K562 (cell line): ENCODE data around the gene SYT13. TPM values are rescaled to one million over a fixed set of nuclear protein-coding genes. Genes with fewer than 3 reads are reported as not detected.

Experiments used
- ATAC-seq: fragments of 200-7000 bp; cut with Tn5 transposase; 3 replicates; pipeline ENCODE4 v1.9.1; 2020; ENCODE audit warnings: moderate library complexity
- BruUV-seq: library from RNA; stranded (reverse); fragments of 400-500 nt; replicated peaks from 2 replicates; lab custom pipeline; 2021; lab: Mats Ljungman, UMichigan
- CTCF ChIA-PET: fragments of 300-600 bp; formaldehyde crosslinking; extraction: SDS; loops from one replicate; lab custom pipeline; 2021; ENCODE audit warnings: low intra/inter-chr PET ratio; lab: Yijun Ruan, JAX
- POLR2A ChIA-PET: fragments of 300-600, 350-650 bp; sonication (Branson Sonifier 250); formaldehyde crosslinking; extraction: SDS; loops from one replicate; lab custom pipeline; 2021; ENCODE audit warnings: antibody characterized with exemption, inconsistent platforms; lab: Yijun Ruan, JAX
- DNase-seq, 4 experiments: peaks; one replicate each; pipeline versions ENCODE4 v3.0.0 to v3.0.0-alpha.2; 2011 to 2018; ENCODE audit warnings: low spot score in 3 of 4, mixed read lengths in 3 of 4; ENCODE audit errors: extremely low read depth in 1 of 4
- FAIRE-seq: peaks from 2 replicates; lab custom pipeline; 2011; peaks lifted over from hg19 to GRCh38; lab: Jason Lieb, UNC
- H2AFZ ChIP-seq: 2 replicates; pipeline ENCODE4 v1.6.0; 2011; ENCODE audit warnings: low read depth, low read length, control low read depth, inconsistent platforms
- H3K27ac ChIP-seq: fragments of 200-600 bp; 3 replicates; pipeline ENCODE4 v1.8.0; 2011; ENCODE audit warnings: low read depth, mild to moderate bottlenecking, control low read depth, inconsistent platforms, low read length, moderate library complexity, mixed read lengths; ENCODE audit errors: extremely low read depth
- H3K27me3 ChIP-seq, 2 experiments: fragments of 300-600 bp in 1 of 2; 2 replicates in 1 of 2; 3 replicates in 1 of 2; pipeline versions ENCODE4 v1.6.0 to v1.8.0; 2011; ENCODE audit warnings: inconsistent platforms in 2 of 2, low read length in 2 of 2, mild to moderate bottlenecking in 1 of 2, mixed read lengths in 1 of 2, moderate library complexity in 1 of 2; ENCODE audit not compliant: control insufficient read depth in 2 of 2, insufficient read depth in 2 of 2
- H3K36me3 ChIP-seq: fragments of 300-600 bp; 3 replicates; pipeline ENCODE4 v1.8.0; 2011; ENCODE audit warnings: mild to moderate bottlenecking, low read length, inconsistent platforms; ENCODE audit not compliant: control insufficient read depth, insufficient read depth
- H3K4me1 ChIP-seq, 2 experiments: fragments of 200-600 bp in 1 of 2; replicated peaks in 1 of 2; 2 replicates in 1 of 2; 3 replicates in 1 of 2; pipeline versions ENCODE4 v1.5.1 to v1.8.0; 2011; ENCODE audit warnings: inconsistent platforms in 2 of 2, low read length in 2 of 2, mild to moderate bottlenecking in 1 of 2, mixed read lengths in 1 of 2, moderate library complexity in 1 of 2; ENCODE audit not compliant: control insufficient read depth in 2 of 2, insufficient read depth in 2 of 2
- H3K4me2 ChIP-seq: 2 replicates; pipeline ENCODE4 v1.6.1; 2011; ENCODE audit warnings: low read length, control low read depth, inconsistent platforms, mixed read lengths; ENCODE audit not compliant: insufficient read depth
- H3K4me3 ChIP-seq: fragments of 200-600 bp; sonication (generic), shearing (Covaris generic); 2 replicates; pipeline ENCODE4 v1.5.1; 2016; ENCODE audit warnings: control low read depth, inconsistent platforms
- H3K79me2 ChIP-seq: fragments of 200-600 bp; 3 replicates; pipeline ENCODE4 v1.8.0; 2011; ENCODE audit warnings: low read length, inconsistent platforms; ENCODE audit not compliant: control insufficient read depth, insufficient read depth
- H3K9ac ChIP-seq, 2 experiments: 2 replicates each; pipeline versions ENCODE4 v1.6.0 to v1.6.1; 2011; ENCODE audit warnings: low read depth in 2 of 2, low read length in 2 of 2, control low read depth in 1 of 2, inconsistent platforms in 1 of 2, mild to moderate bottlenecking in 1 of 2, mixed read lengths in 1 of 2; ENCODE audit not compliant: insufficient read depth in 1 of 2
- H3K9me1 ChIP-seq: one replicate; pipeline ENCODE4 v1.6.0; 2011; ENCODE audit warnings: inconsistent platforms, mild to moderate bottlenecking, low read length, moderate library complexity; ENCODE audit not compliant: control insufficient read depth, insufficient read depth
- H3K9me3 ChIP-seq: replicated peaks from 2 replicates; pipeline ENCODE4 v1.5.1; 2011; ENCODE audit warnings: low read depth, low read length, inconsistent platforms; ENCODE audit not compliant: control insufficient read depth, insufficient read depth
- H4K20me1 ChIP-seq: replicated peaks from 2 replicates; pipeline ENCODE4 v1.6.1; 2011; ENCODE audit warnings: low read length, inconsistent platforms, mixed read lengths; ENCODE audit not compliant: control insufficient read depth, insufficient read depth
- MYBL2 ChIP-seq, 2 experiments: fragments of 450-650 bp in 1 of 2; sonication (generic) in 1 of 2; formaldehyde crosslinking in 1 of 2; IDR thresholded peaks; 2 replicates each; pipeline versions ENCODE4 v1.6.1 to v1.8.1; 2017 to 2022; ENCODE audit warnings: borderline replicate concordance in 1 of 2, inconsistent platforms in 1 of 2, low read depth in 1 of 2, mild to moderate bottlenecking in 1 of 2, missing genetic modification reagents in 1 of 2, moderate library complexity in 1 of 2
- NR4A1 ChIP-seq, 2 experiments: fragments of 250-450 bp in 1 of 2; fragments of 450-650 bp in 1 of 2; sonication (Bioruptor Pico) in 1 of 2; IDR thresholded peaks; 2 replicates each; pipeline versions ENCODE4 v1.4.0 to v1.6.1; 2016 to 2020; ENCODE audit warnings: mild to moderate bottlenecking in 2 of 2, missing compliant biosample characterization in 1 of 2, missing genetic modification characterization in 1 of 2, moderate library complexity in 1 of 2
- PTRF ChIP-seq: fragments of 450-650 bp; IDR thresholded peaks from 2 replicates; pipeline ENCODE4 v1.6.1; 2016; ENCODE audit warnings: mild to moderate bottlenecking, missing genetic modification characterization, missing compliant biosample characterization
- PTTG1 ChIP-seq: fragments of 450-650 bp; IDR thresholded peaks from 2 replicates; pipeline ENCODE4 v1.6.1; 2016; ENCODE audit warnings: low read depth, mild to moderate bottlenecking, missing genetic modification characterization, missing compliant biosample characterization
- ZNF12 ChIP-seq: sonication (generic); formaldehyde crosslinking; IDR thresholded peaks from 2 replicates; pipeline ENCODE4 v1.4.0; 2020; ENCODE audit warnings: mild to moderate bottlenecking, missing genetic modification reagents
- ZNF239 ChIP-seq: fragments of 250-450 bp; sonication (Bioruptor Pico); IDR thresholded peaks from 2 replicates; pipeline ENCODE4 v1.4.0; 2020; ENCODE audit warnings: mild to moderate bottlenecking
- ZNF644 ChIP-seq: fragments of 200-800 bp; sonication (Bioruptor generic); IDR thresholded peaks from 2 replicates; pipeline ENCODE4 v1.6.1; 2016; ENCODE audit warnings: low read depth, missing genetic modification characterization, missing compliant biosample characterization
- WGBS: fragments of 100-300 bp; shearing (Covaris generic); methylation state at CpG from one replicate; pipeline ENCODE4 v1.1.6; 2016; ENCODE audit warnings: low coverage, mixed read lengths; ENCODE audit not compliant: insufficient coverage; ENCODE audit errors: missing lambda C conversion rate; 5-methylcytosine and 5-hydroxymethylcytosine counted together
- in situ Hi-C: fragments of 300-500 bp; cut with MboI; formaldehyde crosslinking; loops from 4 replicates; pipeline ENCODE4 v1.15.0; 2018; ENCODE audit warnings: inconsistent platforms, mixed read lengths
- intact Hi-C: fragments of 100-400 bp; cut with micrococcal nuclease; formaldehyde crosslinking; loops from 2 replicates; pipeline ENCODE4 v1.14.2; 2022
- polyA plus RNA-seq, 8 experiments: library from polyadenylated mRNA; depleted of rRNA in 4 of 8; stranded (reverse) in 5 of 8; unstranded in 3 of 8; fragments of >200 nt; fragmentation: Nextera tagmentation in 2 of 8; fragmentation: Illumina TruSeq in 1 of 8; extraction: Ambion mirVana in 2 of 8; extraction: Trizol in 1 of 8; gene quantifications; 2 replicates each; pipeline versions ENCODE4 v1.2.1 to v1.2.3, GENCODE V29; 2011 to 2014; ENCODE audit warnings: inconsistent platforms in 1 of 8, missing spikeins in 1 of 8
- total RNA-seq, 7 experiments: library from RNA; depleted of rRNA in 6 of 7; stranded (reverse); fragments of >200 nt in 6 of 7; fragmentation: Illumina TruSeq in 2 of 7; extraction: Trizol in 2 of 7; gene quantifications; 2 replicates each; pipeline versions ENCODE4 v1.2.1 to v1.2.3, GENCODE V29; 2011 to 2021; ENCODE audit warnings: low replicate concordance in 1 of 7
- TF ChIP-seq, protein P1 (sequence below): sonication (generic); formaldehyde crosslinking; IDR thresholded peaks from 2 replicates; pipeline ENCODE4 v1.8.0; 2022; ENCODE audit warnings: mild to moderate bottlenecking, missing genetic modification reagents, borderline replicate concordance
- TF ChIP-seq, protein P2 (sequence below): sonication (generic); IDR thresholded peaks from 2 replicates; pipeline ENCODE4 v1.6.1; 2016

SYT13 gene
- total and polyA plus RNA-seq, 9 of the 15 experiments (the other 6 are each of a cell fraction or from before 2014, with no cell fraction given): under 0.01 to 0.13 (median 0.08) TPM; not detected in 2

DNA sequence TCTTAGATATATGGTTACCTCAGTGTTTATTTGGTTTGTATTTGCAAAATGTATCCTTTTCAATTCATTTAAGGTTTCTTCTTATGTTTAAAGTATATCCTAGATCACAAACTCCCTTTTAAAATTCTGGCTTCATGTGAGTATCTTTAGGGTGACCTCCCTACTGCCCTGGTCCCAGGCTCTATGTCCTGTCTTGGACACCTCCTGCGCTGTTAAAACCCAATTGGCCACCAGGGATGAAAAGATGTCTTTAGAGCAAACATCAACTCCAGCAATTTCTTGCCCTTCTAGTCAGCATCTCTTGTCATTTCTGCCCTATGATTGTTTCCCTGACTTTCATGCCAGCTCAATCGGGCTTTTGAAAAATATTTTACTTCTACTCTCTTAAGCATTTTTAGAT is 28.8 kb upstream of the SYT13 start:
- Histone ChIP-seq H3K27me3 (no peaks in the 10 kb centered on the region; a peak in 2 of 5 replicates), H3K4me1 (no peaks in the 10 kb centered on the region), H3K27ac (no peak overlapping the region), H3K9ac (no peak overlapping the region), H3K9me3 (no peaks in the 10 kb centered on the region), H3K4me3 (no peak overlapping the region), H2AFZ (no peak overlapping the region), H3K4me2 (no peak overlapping the region), H3K9me1 (no peaks in the 10 kb centered on the region), H3K36me3 (no peaks in the 10 kb centered on the region), H3K79me2 (no peaks in the 10 kb centered on the region)
- in situ Hi-C loops (no loop called here), intact Hi-C loops (no loop called here)
- peak in 2 of 4 experiments; percentile 23 to 25 for DNase-seq
- CTCF ChIA-PET: no interaction called here
- 0% methylated on average over 2 of the region's 2 CpGs for WGBS
- ATAC-seq: no peak
- FAIRE-seq: no peak
- POLR2A ChIA-PET: no interaction called here
- TF ChIP-seq ZNF12 (CRISPR knock-in tag): no peak
- TF ChIP-seq ZNF239 (CRISPR knock-in tag): no peak
- TF ChIP-seq, protein P1, sequence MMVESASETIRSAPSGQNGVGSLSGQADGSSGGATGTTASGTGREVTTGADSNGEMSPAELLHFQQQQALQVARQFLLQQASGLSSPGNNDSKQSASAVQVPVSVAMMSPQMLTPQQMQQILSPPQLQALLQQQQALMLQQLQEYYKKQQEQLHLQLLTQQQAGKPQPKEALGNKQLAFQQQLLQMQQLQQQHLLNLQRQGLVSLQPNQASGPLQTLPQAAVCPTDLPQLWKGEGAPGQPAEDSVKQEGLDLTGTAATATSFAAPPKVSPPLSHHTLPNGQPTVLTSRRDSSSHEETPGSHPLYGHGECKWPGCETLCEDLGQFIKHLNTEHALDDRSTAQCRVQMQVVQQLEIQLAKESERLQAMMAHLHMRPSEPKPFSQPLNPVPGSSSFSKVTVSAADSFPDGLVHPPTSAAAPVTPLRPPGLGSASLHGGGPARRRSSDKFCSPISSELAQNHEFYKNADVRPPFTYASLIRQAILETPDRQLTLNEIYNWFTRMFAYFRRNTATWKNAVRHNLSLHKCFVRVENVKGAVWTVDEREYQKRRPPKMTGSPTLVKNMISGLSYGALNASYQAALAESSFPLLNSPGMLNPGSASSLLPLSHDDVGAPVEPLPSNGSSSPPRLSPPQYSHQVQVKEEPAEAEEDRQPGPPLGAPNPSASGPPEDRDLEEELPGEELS: no peak
- TF ChIP-seq, protein P2, sequence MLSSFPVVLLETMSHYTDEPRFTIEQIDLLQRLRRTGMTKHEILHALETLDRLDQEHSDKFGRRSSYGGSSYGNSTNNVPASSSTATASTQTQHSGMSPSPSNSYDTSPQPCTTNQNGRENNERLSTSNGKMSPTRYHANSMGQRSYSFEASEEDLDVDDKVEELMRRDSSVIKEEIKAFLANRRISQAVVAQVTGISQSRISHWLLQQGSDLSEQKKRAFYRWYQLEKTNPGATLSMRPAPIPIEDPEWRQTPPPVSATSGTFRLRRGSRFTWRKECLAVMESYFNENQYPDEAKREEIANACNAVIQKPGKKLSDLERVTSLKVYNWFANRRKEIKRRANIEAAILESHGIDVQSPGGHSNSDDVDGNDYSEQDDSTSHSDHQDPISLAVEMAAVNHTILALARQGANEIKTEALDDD: no peak
- TF ChIP-seq MYBL2 (IDR thresholded peaks at IDR 0.05; ENCODE audit: low read depth): no peak
- TF ChIP-seq MYBL2 (CRISPR knock-in tag; IDR thresholded peaks at IDR 0.05; ENCODE audit: borderline replicate concordance): no peak
- TF ChIP-seq ZNF644: no peak
- no peak for TF ChIP-seq PTTG1
- no peak for TF ChIP-seq NR4A1 (CRISPR knock-in tag; IDR thresholded peaks at IDR 0.05)
- no peak for TF ChIP-seq NR4A1 (tag; IDR thresholded peaks at IDR 0.05)
- TF ChIP-seq PTRF (tag): no peak
- TF ChIP-seq, all 486 proteins: peak for 0
- BruUV-seq: no TSS peak
- H4K20me1 ChIP-seq: no peaks in the 10 kb centered on the region
